Mammary epithelial cell (primary cell): ENCODE data around the gene ADAMTS17.

Source experiments
- EZH2 ChIP-seq: IDR thresholded peaks from 2 replicates; pipeline ENCODE4 v1.6.1; 2012; ENCODE audit warnings: low read length, inconsistent platforms, borderline replicate concordance
- TF ChIP-seq, protein P1 (sequence below), 2 donors: IDR thresholded peaks in 1 of 2; conservative IDR thresholded peaks in 1 of 2; 2 replicates each; pipeline ENCODE4 v1.5.1; 2011 to 2012; ENCODE audit warnings: inconsistent platforms in 2 of 2, low read length in 2 of 2, mild to moderate bottlenecking in 2 of 2, control low read depth in 1 of 2, low read depth in 1 of 2; ENCODE audit not compliant: insufficient read depth in 1 of 2; ENCODE audit errors: extremely low read depth in 1 of 2

GRCh38 chr15:100175406-100176114 is 166.2 kb downstream of the ADAMTS17 start:
- TF ChIP-seq, protein P1, sequence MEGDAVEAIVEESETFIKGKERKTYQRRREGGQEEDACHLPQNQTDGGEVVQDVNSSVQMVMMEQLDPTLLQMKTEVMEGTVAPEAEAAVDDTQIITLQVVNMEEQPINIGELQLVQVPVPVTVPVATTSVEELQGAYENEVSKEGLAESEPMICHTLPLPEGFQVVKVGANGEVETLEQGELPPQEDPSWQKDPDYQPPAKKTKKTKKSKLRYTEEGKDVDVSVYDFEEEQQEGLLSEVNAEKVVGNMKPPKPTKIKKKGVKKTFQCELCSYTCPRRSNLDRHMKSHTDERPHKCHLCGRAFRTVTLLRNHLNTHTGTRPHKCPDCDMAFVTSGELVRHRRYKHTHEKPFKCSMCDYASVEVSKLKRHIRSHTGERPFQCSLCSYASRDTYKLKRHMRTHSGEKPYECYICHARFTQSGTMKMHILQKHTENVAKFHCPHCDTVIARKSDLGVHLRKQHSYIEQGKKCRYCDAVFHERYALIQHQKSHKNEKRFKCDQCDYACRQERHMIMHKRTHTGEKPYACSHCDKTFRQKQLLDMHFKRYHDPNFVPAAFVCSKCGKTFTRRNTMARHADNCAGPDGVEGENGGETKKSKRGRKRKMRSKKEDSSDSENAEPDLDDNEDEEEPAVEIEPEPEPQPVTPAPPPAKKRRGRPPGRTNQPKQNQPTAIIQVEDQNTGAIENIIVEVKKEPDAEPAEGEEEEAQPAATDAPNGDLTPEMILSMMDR (conservative IDR thresholded peaks at IDR 0.05 in 1 of 2, IDR thresholded peaks at IDR 0.05 in 1 of 2; ENCODE audit: extremely low read depth in 1 of 2, insufficient read depth in 1 of 2, low read depth in 1 of 2, low read length in 2 of 2) = no peak
- TF ChIP-seq EZH2 = no peak
